Stimulated activated CD8-positive, alpha-beta memory T cell treated with anti-CD3 and anti-CD28 coated beads, Interleukin-4, amount 100 ng/mL, for 4 hours (primary cell): Measurements from ENCODE around the gene REM2.

Experiments
- DNase-seq, 2 donors: peaks; one replicate each; pipeline ENCODE4 v3.0.0-alpha.2; 2020; ENCODE audit warnings: low read depth in 2 of 2, low spot score in 1 of 2

REM2 gene

GRCh38 chr14:22872833-22873520, 10.0 kb upstream of the REM2 start:
- no peak for DNase-seq

DNA sequence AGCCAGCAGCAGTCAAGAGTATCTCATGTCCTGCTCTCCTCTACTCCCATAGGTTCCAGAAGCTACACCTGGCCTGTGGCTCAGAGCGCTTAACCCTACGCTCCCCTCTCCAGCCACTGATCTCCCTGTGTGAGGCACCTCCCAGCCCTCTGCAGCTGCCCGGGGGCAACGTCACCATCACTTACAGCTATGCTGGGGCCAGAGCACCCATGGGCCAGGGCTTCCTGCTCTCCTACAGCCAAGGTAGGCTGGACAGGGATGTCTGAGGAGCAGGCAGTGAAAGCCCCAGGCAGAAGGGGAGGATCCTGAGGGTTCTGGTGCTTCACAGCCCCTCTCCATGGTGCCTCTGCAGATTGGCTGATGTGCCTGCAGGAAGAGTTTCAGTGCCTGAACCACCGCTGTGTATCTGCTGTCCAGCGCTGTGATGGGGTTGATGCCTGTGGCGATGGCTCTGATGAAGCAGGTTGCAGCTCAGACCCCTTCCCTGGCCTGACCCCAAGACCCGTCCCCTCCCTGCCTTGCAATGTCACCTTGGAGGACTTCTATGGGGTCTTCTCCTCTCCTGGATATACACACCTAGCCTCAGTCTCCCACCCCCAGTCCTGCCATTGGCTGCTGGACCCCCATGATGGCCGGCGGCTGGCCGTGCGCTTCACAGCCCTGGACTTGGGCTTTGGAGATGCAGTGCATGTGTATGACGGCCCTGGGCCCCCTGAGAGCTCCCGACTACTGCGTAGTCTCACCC, 7.8 kb upstream of the REM2 start:
- DNase-seq, result no peak

GRCh38 chr14:22875748-22876319, 7.2 kb upstream of the REM2 start:
- no peak for DNase-seq

DNA sequence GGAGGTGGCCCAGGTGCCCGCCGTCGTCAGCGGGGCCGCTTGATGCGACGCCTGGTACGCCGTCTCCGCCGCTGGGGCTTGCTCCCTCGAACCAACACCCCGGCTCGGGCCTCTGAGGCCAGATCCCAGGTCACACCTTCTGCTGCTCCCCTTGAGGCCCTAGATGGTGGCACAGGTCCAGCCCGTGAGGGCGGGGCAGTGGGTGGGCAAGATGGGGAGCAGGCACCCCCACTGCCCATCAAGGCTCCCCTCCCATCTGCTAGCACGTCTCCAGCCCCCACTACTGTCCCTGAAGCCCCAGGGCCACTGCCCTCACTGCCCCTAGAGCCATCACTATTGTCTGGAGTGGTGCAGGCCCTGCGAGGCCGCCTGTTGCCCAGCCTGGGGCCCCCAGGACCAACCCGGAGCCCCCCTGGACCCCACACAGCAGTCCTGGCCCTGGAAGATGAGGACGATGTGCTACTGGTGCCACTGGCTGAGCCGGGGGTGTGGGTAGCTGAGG, 6.0 kb upstream of the REM2 start:
- DNase-seq, result no peak

- no peak for DNase-seq
These were observed 4.5 kb upstream of the REM2 start for GRCh38 chr14:22878271-22879246.

DNA sequence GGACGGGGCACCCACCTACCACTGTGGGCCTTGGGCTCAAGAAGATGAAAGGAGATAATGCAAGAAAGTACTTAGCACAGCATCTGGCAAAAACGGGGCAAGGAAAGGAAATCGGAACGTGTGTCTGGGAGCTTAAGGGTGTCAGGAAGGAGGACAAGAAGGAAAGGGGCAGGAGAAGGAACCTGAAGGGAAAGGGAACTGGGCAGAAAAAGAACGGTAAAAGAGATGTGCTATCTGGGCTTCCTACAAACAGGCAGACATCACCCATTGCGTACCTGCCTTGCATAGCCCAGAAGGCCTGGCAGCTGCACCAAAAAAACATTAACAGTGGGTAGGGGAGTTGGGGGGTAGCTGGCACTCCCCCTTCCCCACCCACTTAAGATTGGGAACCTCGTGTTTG, 958 bp upstream of the REM2 start:
- no peak for DNase-seq

DNA sequence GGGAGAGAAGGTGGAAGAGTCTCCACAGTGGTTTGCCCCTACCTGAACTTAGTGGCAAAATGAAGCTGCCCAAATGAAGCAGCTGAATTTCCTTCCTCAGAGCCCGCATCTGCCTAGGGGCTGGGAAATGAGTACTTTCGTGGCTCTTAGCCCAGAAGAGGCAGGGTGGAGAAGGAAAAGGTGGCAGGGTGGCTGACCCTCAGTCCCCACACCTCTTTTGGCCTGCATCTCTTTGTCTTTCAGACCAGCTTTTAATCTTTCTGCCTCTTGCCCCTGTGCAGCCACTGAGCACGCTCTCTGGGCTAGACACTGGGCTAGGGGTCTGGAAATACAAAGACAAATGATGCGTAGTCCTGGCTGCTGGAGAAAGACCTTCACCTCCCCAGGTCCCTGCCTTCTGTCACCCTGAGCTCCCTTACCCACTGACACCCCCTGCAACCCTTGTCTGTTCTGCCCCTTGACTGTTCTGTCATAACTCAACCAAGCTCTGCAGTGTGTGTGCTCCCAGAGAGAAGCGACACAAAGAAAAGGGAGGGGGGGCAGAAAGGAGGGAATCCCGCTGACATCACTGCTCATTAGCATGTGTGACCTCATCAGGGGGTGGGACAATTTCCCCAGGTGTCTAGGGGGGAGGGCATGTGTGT, 371 bp upstream of the REM2 start:
- peak; percentile 15 to 30 for DNase-seq

DNA sequence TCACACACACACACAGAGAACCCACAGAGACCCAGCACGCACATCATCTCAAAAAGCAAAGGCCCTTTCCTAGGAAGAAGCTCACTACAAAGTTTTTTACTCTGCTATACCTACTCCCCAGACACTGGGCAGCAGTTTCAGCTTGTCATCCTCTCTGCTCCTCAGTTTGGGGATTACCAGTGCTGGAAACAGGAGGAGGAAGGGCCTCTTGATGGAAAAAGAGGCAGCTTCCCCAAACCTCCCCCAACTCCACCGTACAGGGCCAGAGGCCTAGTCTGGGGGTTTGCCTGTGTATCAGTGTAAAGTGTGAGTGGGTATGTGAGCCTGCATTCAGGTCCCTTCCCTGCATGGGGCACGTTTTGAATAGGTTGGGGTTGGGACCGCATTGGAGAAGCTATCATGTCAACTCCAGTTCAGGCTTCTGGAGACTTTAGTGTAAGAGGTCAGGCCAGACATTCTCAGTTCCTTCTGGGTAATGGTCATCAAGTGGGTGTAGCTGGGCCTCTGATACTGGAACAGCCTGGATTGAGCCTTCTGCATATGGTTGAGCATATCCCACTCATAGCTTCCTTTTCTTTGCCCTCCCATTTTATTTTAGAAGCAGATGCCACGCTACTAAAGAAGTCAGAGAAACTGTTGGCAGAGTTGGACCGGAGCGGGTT, 1.2 kb downstream of the REM2 start:
- no peak for DNase-seq

DNA sequence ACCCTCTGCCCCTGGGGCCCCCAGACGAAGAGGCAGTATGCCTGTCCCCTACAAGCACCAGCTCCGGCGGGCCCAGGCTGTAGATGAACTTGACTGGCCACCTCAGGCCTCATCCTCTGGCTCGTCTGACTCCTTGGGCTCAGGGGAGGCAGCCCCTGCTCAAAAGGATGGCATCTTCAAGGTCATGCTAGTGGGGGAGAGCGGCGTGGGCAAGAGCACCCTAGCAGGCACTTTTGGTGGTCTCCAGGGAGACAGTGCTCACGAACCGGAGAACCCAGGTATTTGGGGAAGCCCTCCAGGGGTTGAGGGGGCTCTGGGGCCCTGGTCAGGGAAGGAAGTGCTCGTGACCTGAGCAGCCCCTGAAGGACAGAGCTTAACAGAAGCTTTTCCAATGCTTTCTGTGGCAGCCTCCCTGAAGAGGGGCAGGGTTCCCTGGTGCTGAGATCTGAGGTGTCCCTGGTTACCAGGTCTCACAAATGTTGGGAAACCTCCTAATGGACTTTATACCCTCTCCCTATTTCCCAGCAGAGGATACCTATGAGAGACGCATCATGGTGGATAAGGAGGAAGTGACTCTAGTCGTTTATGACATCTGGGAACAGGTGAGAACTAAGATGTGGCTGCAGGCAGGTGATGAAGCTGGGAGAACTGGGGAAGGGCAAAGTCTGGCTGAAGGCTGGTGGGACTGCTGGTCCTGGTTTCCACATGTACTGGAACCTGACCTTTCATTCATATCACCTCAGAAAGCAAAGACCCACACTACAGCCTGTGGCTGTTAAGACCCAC, 1.9 kb downstream of the REM2 start:
- no peak for DNase-seq

DNA sequence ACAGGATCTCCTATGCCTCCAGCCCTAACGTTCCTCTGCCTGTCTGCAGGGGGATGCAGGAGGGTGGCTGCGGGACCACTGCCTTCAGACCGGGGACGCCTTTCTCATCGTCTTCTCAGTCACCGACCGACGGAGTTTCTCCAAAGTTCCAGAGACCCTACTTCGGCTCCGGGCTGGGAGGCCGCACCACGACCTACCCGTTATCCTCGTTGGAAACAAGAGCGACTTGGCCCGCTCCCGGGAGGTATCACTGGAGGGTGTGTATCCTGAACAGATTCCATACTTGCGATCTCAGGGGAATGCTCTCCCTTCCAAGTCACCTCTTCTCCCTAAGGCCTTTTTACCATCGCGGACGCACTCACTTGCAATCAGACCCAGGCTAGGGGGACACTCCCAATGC, 3.0 kb downstream of the REM2 start:
- no peak for DNase-seq

DNA sequence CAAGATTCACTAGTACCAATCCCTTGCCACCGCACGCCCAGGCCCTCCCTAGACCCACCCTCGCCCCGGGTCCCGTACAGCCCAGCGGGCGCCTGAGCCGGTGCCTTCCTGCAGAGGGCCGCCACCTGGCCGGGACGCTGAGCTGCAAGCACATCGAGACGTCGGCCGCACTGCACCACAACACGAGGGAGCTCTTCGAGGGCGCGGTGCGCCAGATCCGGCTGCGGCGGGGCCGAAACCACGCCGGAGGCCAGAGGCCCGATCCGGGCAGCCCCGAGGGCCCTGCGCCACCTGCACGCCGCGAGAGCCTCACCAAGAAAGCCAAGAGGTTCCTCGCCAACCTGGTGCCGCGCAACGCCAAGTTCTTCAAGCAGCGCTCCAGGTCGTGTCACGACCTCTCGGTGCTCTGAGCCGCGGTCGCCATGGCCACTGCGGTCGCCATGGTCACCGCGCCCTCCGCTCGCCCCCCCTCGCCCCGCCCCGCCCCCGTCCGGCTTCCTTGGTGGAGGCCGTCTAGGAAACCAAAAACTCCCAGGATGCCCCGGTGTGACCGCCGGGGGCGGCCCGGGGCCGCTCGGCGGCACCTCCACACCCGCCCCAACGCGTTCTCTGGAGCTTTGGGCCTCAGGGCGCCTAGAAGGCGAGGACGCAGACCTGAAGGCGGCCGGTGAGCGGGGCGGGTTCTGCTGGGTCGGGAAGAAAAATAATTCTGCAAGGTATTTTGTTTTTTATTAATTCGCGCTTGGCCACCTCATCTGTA, 3.7 kb downstream of the REM2 start:
- DNase-seq, result peak; percentile 29 to 60

DNA sequence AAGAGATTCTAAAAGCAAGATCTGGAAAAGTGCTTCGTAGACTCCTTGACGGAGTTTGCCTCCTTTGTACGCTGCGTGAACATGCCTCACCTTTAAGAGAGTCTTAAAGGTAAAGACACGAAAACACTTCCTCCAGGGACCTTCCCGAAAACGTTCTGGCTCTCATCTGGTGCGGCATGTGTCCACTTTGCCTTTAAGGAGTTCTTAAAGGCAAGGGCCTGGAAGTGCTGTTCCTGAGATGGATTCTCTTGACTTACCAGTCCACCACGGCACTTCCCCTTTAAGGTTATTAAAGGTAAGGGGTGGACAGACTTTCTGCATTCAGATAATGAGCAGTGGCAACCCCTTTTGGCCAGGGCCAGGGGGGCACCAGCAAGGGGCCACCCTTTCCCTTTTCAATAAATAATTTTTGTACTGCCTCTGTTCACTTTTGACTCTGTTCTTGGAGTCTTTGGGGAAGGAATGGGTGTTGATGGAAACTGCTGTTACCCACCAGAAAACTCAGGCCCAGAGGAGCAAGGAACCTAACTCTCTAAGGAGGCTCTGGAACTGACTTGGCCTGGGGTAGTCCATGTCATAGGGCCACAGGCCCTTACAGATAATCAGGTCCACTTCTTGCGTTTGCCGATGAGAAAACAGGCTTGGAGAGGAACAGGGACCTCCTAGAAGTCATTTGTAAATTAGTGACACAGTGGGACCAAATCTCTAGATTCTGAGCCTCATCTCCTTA, 4.4 kb downstream of the REM2 start:
- DNase-seq, result no peak

DNA sequence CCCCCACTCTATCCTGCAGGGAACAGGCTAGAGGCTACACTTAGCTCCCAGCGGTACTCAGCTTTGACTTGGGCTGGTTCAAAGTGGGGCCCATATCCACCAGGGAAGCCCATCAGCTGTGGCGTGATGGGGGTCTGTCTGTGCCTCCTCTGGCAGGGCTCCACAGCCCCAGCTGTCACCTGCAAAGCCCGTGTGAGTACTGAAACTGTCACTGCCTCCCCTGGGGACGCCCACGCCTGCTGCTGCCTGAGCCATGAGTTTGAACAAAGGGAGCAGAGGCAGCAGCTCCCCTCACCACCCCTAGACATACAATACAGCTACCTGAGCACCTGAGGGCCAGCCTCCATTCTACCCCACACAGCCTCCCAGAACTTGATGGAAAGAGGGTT, 5.0 kb downstream of the REM2 start:
- peak in 1 of 2 donors; percentile 39 for DNase-seq

DNA sequence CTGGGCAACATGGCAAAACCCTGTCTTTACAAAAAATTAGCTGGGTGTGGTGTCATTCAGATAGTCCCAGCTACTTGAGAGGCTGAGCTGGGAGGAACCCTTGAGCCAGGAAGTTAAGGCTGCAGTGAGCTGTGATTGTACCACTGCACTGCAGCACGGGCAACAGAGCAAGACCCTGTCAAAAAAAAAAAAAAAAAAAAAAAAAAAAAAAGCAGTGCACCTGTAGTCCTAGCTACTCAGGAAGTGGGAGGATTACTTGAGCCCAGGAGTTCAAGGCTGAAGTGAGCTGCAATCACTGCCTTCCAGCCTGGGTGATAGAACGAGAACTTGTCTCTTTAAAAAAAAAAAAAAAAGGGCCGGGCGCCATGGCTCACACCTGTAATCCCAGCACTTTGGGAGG, 5.6 kb downstream of the REM2 start:
- DNase-seq, result no peak

GRCh38 chr14:22890416-22890815, 7.4 kb downstream of the REM2 start:
- DNase-seq, result no peak

DNA sequence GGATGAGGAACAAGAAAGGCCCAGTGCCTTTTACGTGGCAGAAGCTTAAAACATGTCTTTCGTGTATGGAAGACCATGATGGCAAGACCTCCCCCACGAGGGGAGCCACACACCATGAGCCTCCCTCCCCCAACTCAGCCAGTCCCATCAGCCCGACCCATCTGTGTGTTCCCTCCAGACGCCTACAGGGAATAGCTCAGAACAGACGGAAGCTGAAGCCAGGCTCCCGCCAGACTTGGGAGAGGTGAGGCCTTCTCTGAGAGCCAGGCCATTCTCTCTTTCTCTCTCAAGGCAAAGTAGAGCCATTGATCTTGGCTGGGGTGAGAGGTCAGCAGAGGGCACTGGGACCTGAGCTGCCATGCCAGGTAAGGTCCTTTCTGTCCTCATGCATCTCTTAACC, 9.5 kb downstream of the REM2 start:
- DNase-seq, result no peak

- no peak for DNase-seq
These were observed 10.7 kb downstream of the REM2 start for GRCh38 chr14:22893706-22894105.

GRCh38 chr14:22895402-22895801, 12.4 kb downstream of the REM2 start:
- no peak for DNase-seq
